ENCODE data around the gene TTLL5. TPM values are rescaled to one million over a fixed set of nuclear protein-coding genes. Genes with fewer than 3 reads are reported as not detected.

TTLL5 gene
- polyA plus RNA-seq, 3 donors: 4.2 to 7.2 (median 4.7) TPM

DNA sequence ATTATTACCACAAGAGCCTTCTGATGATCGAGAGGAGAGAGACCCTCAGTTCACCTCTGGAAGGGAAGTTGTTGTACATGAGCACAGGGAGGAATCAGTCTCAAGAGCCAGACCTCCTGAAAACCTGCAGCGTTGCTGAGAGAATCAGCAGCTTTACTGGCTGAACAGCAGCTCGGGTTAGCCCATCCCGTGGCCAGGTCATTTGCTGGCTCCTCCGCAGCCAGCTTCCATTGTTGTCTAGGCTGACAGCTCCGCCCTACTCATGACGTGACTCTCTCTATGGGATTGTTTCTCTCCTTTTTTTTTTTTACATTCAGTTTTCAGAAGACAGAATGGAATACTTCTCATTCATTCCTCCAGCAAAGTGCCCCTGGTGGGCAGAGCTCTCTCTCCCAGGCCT is 250.8 kb downstream of the TTLL5 start:
- no peak for DNase-seq
- H3K4me1 ChIP-seq (ENCODE audit: control insufficient read depth in 1 of 2, insufficient read depth in 2 of 2, low read length in 2 of 2): no peaks in the 10 kb centered on the region
- no peaks in the 10 kb centered on the region for H3K27me3 ChIP-seq (ENCODE audit: control insufficient read depth in 2 of 2, insufficient read depth in 2 of 2, low read length in 2 of 2)
- Mint-ChIP-seq H3K27me3 (ENCODE audit: low read depth in 3 of 3) (peaks cover 0 to 2% (median 1%) of the 10 kb centered on the region in 3 donors), H3K4me3 (no peak overlapping the region), H3K4me1 (no peaks in the 10 kb centered on the region), H3K36me3 (peaks cover 8 to 13% of the 10 kb centered on the region in 2 donors), H3K27ac (no peak overlapping the region), H3K9me3 (no peaks in the 10 kb centered on the region)
- no peak overlapping the region for H3K4me2 ChIP-seq (replicated peaks; ENCODE audit: extremely low read depth, low read length, poor library complexity, severe bottlenecking)
- no peaks in the 10 kb centered on the region for H3K79me2 ChIP-seq (ENCODE audit: insufficient read depth, low read length)
- no peaks in the 10 kb centered on the region for H3K36me3 ChIP-seq (replicated peaks in 1 of 2; ENCODE audit: control insufficient read depth in 1 of 2, insufficient read depth in 2 of 2, low read length in 2 of 2)
- no peaks in the 10 kb centered on the region for H4K20me1 ChIP-seq (ENCODE audit: insufficient read depth, low read length)
- no peak overlapping the region for H3K9ac ChIP-seq (ENCODE audit: insufficient read depth, low read length, poor library complexity, severe bottlenecking)
- TF ChIP-seq, protein P1, sequence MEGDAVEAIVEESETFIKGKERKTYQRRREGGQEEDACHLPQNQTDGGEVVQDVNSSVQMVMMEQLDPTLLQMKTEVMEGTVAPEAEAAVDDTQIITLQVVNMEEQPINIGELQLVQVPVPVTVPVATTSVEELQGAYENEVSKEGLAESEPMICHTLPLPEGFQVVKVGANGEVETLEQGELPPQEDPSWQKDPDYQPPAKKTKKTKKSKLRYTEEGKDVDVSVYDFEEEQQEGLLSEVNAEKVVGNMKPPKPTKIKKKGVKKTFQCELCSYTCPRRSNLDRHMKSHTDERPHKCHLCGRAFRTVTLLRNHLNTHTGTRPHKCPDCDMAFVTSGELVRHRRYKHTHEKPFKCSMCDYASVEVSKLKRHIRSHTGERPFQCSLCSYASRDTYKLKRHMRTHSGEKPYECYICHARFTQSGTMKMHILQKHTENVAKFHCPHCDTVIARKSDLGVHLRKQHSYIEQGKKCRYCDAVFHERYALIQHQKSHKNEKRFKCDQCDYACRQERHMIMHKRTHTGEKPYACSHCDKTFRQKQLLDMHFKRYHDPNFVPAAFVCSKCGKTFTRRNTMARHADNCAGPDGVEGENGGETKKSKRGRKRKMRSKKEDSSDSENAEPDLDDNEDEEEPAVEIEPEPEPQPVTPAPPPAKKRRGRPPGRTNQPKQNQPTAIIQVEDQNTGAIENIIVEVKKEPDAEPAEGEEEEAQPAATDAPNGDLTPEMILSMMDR (IDR thresholded peaks at IDR 0.05): no peak
- no peak overlapping the region for H3K27ac ChIP-seq (ENCODE audit: low read depth in 1 of 2, low read length in 2 of 2)
- H3K9me3 ChIP-seq (replicated peaks in 1 of 2; ENCODE audit: control insufficient read depth in 1 of 2, insufficient read depth in 1 of 2, low read length in 2 of 2): no peaks in the 10 kb centered on the region
- no peak overlapping the region for H2AFZ ChIP-seq (ENCODE audit: insufficient read depth, low read depth, low read length, poor library complexity, severe bottlenecking)
- H3K4me3 ChIP-seq (replicated peaks in 1 of 3; ENCODE audit: low read depth in 2 of 3, low read length in 3 of 3): no peak overlapping the region
- 83% methylated on average over 1 of the region's 7 CpGs for WGBS (ENCODE audit: insufficient coverage)
- intact Hi-C loops (cut with micrococcal nuclease): no loop called here

- Mint-ChIP-seq H3K4me3 (no peak overlapping the region), H3K9me3 (no peaks in the 10 kb centered on the region), H3K27me3 (ENCODE audit: low read depth in 3 of 3) (peaks cover 0 to 2% (median 1%) of the 10 kb centered on the region in 3 donors), H3K36me3 (peaks cover 4 to 10% of the 10 kb centered on the region in 2 donors), H3K27ac (no peak overlapping the region), H3K4me1 (no peaks in the 10 kb centered on the region)
- H3K79me2 ChIP-seq (ENCODE audit: insufficient read depth, low read length): no peaks in the 10 kb centered on the region
- no peak overlapping the region for H3K4me3 ChIP-seq (replicated peaks in 1 of 3; ENCODE audit: low read depth in 2 of 3, low read length in 3 of 3)
- no peak overlapping the region for H3K4me2 ChIP-seq (replicated peaks; ENCODE audit: extremely low read depth, low read length, poor library complexity, severe bottlenecking)
- no peak for DNase-seq
- no peaks in the 10 kb centered on the region for H3K9me3 ChIP-seq (replicated peaks in 1 of 2; ENCODE audit: control insufficient read depth in 1 of 2, insufficient read depth in 1 of 2, low read length in 2 of 2)
- H3K27ac ChIP-seq (ENCODE audit: low read depth in 1 of 2, low read length in 2 of 2): no peak overlapping the region
- 83% methylated on average over 1 of the region's 2 CpGs for WGBS (ENCODE audit: insufficient coverage)
- intact Hi-C loops (cut with micrococcal nuclease): no loop called here
- H3K9ac ChIP-seq (ENCODE audit: insufficient read depth, low read length, poor library complexity, severe bottlenecking): no peak overlapping the region
- H2AFZ ChIP-seq (ENCODE audit: insufficient read depth, low read depth, low read length, poor library complexity, severe bottlenecking): no peak overlapping the region
- TF ChIP-seq, protein P1 (IDR thresholded peaks at IDR 0.05): no peak
- no peaks in the 10 kb centered on the region for H3K27me3 ChIP-seq (ENCODE audit: control insufficient read depth in 2 of 2, insufficient read depth in 2 of 2, low read length in 2 of 2)
- no peaks in the 10 kb centered on the region for H4K20me1 ChIP-seq (ENCODE audit: insufficient read depth, low read length)
- H3K36me3 ChIP-seq (replicated peaks in 1 of 2; ENCODE audit: control insufficient read depth in 1 of 2, insufficient read depth in 2 of 2, low read length in 2 of 2): no peaks in the 10 kb centered on the region
- no peaks in the 10 kb centered on the region for H3K4me1 ChIP-seq (ENCODE audit: control insufficient read depth in 1 of 2, insufficient read depth in 2 of 2, low read length in 2 of 2)
Observed at GRCh38 chr14:75913183-75913582, 252.1 kb downstream of the TTLL5 start.

All from CD14-positive monocyte (primary cell).